HK-2 (cell line): Measurements from ENCODE around the gene TNFSF13.

Source experiments
- DNase-seq: peaks from one replicate; pipeline ENCODE4 v3.0.0-alpha.2; 2018; ENCODE audit not compliant: unreplicated experiment

TNFSF13 gene

GRCh38 chr17:7552621-7553051 is 5.9 kb upstream of the TNFSF13 start:
- no peak for DNase-seq

- no peak for DNase-seq
Observed at GRCh38 chr17:7553356-7553755, 5.2 kb upstream of the TNFSF13 start.

- DNase-seq, result no peak
Observed at GRCh38 chr17:7555320-7555948, 3.1 kb upstream of the TNFSF13 start.

GRCh38 chr17:7556627-7557026 is 1.9 kb upstream of the TNFSF13 start:
- DNase-seq, result no peak

GRCh38 chr17:7557147-7557764 is 1.3 kb upstream of the TNFSF13 start:
- no peak for DNase-seq

GRCh38 chr17:7557775-7558543 is 591 bp upstream of the TNFSF13 start:
- DNase-seq, result peak; percentile 89

- DNase-seq, result no peak
Observed at GRCh38 chr17:7559320-7560171, 996 bp downstream of the TNFSF13 start.

- DNase-seq, result no peak
Observed at GRCh38 chr17:7560172-7561027, 1.9 kb downstream of the TNFSF13 start.

- peak; percentile 89 for DNase-seq
Observed at GRCh38 chr17:7561028-7561575, 2.6 kb downstream of the TNFSF13 start.

- DNase-seq, result peak; percentile 85
Observed at GRCh38 chr17:7561589-7562207, 3.1 kb downstream of the TNFSF13 start, which contains the start of gene SENP3. Gene SENP3 (plus strand): TSS chr17:7561919. CDS start chr17:7563077, 1,158 bp downstream.

- DNase-seq, result no peak
Observed at GRCh38 chr17:7562208-7562605, 3.7 kb downstream of the TNFSF13 start.

GRCh38 chr17:7563115-7563869 is 4.7 kb downstream of the TNFSF13 start:
- no peak for DNase-seq

GRCh38 chr17:7569571-7569970 is 11.0 kb downstream of the TNFSF13 start:
- no peak for DNase-seq

GRCh38 chr17:7570351-7570750 is 11.8 kb downstream of the TNFSF13 start:
- no peak for DNase-seq

GRCh38 chr17:7572338-7572587 is 13.7 kb downstream of the TNFSF13 start:
- no peak for DNase-seq

- DNase-seq, result peak; percentile 100
Observed at GRCh38 chr17:7572588-7573323, 14.2 kb downstream of the TNFSF13 start.

- DNase-seq, result peak; percentile 87
Observed at GRCh38 chr17:7573324-7574080, 15.0 kb downstream of the TNFSF13 start.
